ENCODE measurements around the gene SSBP4. TPM values are rescaled to one million over a fixed set of nuclear protein-coding genes. Genes with fewer than 3 reads are reported as not detected.

SSBP4 gene
- total RNA-seq, 1 donor = 77.8 TPM

- DNase-seq (ENCODE audit: insufficient read length, low spot score, missing footprints) = no peak
- no peak overlapping the region for H2AFZ ChIP-seq (ENCODE audit: low read length)
Measured at GRCh38 chr19:18385359-18385674, 33.9 kb upstream of the SSBP4 start.

GRCh38 chr19:18385675-18386542 lies 33.3 kb upstream of the SSBP4 start, which contains the start of gene GDF15:
GDF15 (plus strand) TSS chr19:18386158; CDS start chr19:18386190, 32 bp downstream.
- Histone ChIP-seq H3K9me3 (ENCODE audit: low read depth, low read length) (no peaks in the 10 kb centered on the region), H2AFZ (ENCODE audit: low read length) (peak within 1 kb of the TSS; percentile 54), H3K36me3 (ENCODE audit: insufficient read depth, low read length) (peaks cover 14% of the 10 kb centered on the region), H3K4me2 (ENCODE audit: insufficient read depth, low read length) (peak within 1 kb of the TSS; percentile 78), H3K79me2 (ENCODE audit: insufficient read depth, low read length) (peaks cover 12% of the 10 kb centered on the region), H3K27me3 (ENCODE audit: insufficient read depth, low read length) (no peaks in the 10 kb centered on the region), H3K27ac (ENCODE audit: low read depth, low read length) (no peak within 1 kb of the TSS), H3K4me3 (ENCODE audit: insufficient read depth, low read length) (peak within 1 kb of the TSS; percentile 77), H4K20me1 (ENCODE audit: insufficient read depth, low read length) (no peaks in the 10 kb centered on the region), H3K4me1 (ENCODE audit: insufficient read depth, low read length) (peaks cover 10% of the 10 kb centered on the region)
- peak; percentile 94 for DNase-seq (ENCODE audit: insufficient read length, low spot score, missing footprints)
- peak; percentile 58 for TF ChIP-seq CTCF (IDR thresholded peaks at IDR 0.05; ENCODE audit: extremely low read depth, low read depth, low read length)

More at GRCh38 chr19:18385359-18385674, 33.9 kb upstream of the SSBP4 start:
- no peak for TF ChIP-seq CTCF (IDR thresholded peaks at IDR 0.05; ENCODE audit: extremely low read depth, low read depth, low read length)
- peaks cover 14% of the 10 kb centered on the region for H3K36me3 ChIP-seq (ENCODE audit: insufficient read depth, low read length)
- no peaks in the 10 kb centered on the region for H3K27me3 ChIP-seq (ENCODE audit: insufficient read depth, low read length)
- no peaks in the 10 kb centered on the region for H4K20me1 ChIP-seq (ENCODE audit: insufficient read depth, low read length)
- H3K79me2 ChIP-seq (ENCODE audit: insufficient read depth, low read length) = peaks cover 12% of the 10 kb centered on the region
- H3K4me3 ChIP-seq (ENCODE audit: insufficient read depth, low read length) = no peak overlapping the region
- no peaks in the 10 kb centered on the region for H3K9me3 ChIP-seq (ENCODE audit: low read depth, low read length)
- H3K27ac ChIP-seq (ENCODE audit: low read depth, low read length) = no peak overlapping the region
- H3K4me2 ChIP-seq (ENCODE audit: insufficient read depth, low read length) = no peak overlapping the region
- peaks cover 13% of the 10 kb centered on the region for H3K4me1 ChIP-seq (ENCODE audit: insufficient read depth, low read length)

- H3K4me2 ChIP-seq (ENCODE audit: insufficient read depth, low read length) = peak overlapping the region; percentile 78
- no peaks in the 10 kb centered on the region for H3K9me3 ChIP-seq (ENCODE audit: low read depth, low read length)
- H4K20me1 ChIP-seq (ENCODE audit: insufficient read depth, low read length) = no peaks in the 10 kb centered on the region
- DNase-seq (ENCODE audit: insufficient read length, low spot score, missing footprints) = peak; percentile 93
- no peak overlapping the region for H2AFZ ChIP-seq (ENCODE audit: low read length)
- H3K79me2 ChIP-seq (ENCODE audit: insufficient read depth, low read length) = peaks cover 12% of the 10 kb centered on the region
- peaks cover 14% of the 10 kb centered on the region for H3K36me3 ChIP-seq (ENCODE audit: insufficient read depth, low read length)
- H3K27ac ChIP-seq (ENCODE audit: low read depth, low read length) = no peak overlapping the region
- TF ChIP-seq CTCF (IDR thresholded peaks at IDR 0.05; ENCODE audit: extremely low read depth, low read depth, low read length) = no peak
- H3K4me1 ChIP-seq (ENCODE audit: insufficient read depth, low read length) = peaks cover 10% of the 10 kb centered on the region
- H3K4me3 ChIP-seq (ENCODE audit: insufficient read depth, low read length) = peak overlapping the region; percentile 77
- H3K27me3 ChIP-seq (ENCODE audit: insufficient read depth, low read length) = no peaks in the 10 kb centered on the region
Measured at GRCh38 chr19:18386543-18387271, 32.5 kb upstream of the SSBP4 start.
